ENCODE measurements around the gene DGLUCY. TPM values are rescaled to one million over a fixed set of nuclear protein-coding genes. Genes with fewer than 3 reads are reported as not detected.

The DGLUCY gene
- total and polyA plus RNA-seq, 2 donors (not counting 1 experiment from before 2014, with no cell fraction given), result 91.5 to 103 TPM

- no peak overlapping the region for H3K4me3 Mint-ChIP-seq
- no peak overlapping the region for H3K9ac ChIP-seq (ENCODE audit: low read length)
- peaks cover 57% of the 10 kb centered on the region for H3K79me2 ChIP-seq (ENCODE audit: control insufficient read depth, insufficient read depth, low read length)
- H3K36me3 ChIP-seq (replicated peaks in 1 of 2; ENCODE audit: control extremely low read depth in 1 of 2, control insufficient read depth in 1 of 2, extremely low read depth in 1 of 2, insufficient read depth in 2 of 2, low read length in 1 of 2), result peaks cover 2 to 36% of the 10 kb centered on the region in 2 experiments
- TF ChIP-seq EZH2 (IDR thresholded peaks at IDR 0.05; ENCODE audit: borderline replicate concordance, insufficient read depth, low read depth, low read length, poor library complexity, severe bottlenecking) (no peak), CTCF (IDR thresholded peaks at IDR 0.05) (no peak)
- no peak overlapping the region for H3K4me2 ChIP-seq (replicated peaks; ENCODE audit: low read depth, low read length, poor library complexity, severe bottlenecking)
- no peaks in the 10 kb centered on the region for H3K9me3 ChIP-seq (ENCODE audit: control extremely low read depth in 1 of 3, control insufficient read depth in 2 of 3, insufficient read depth in 1 of 3, low read length in 2 of 3)
- 55% methylated on average over 4 of the region's 6 CpGs for WGBS (ENCODE audit: insufficient coverage)
- no peaks in the 10 kb centered on the region for H3K9me3 Mint-ChIP-seq (ENCODE audit: insufficient read depth)
- H3K27me3 ChIP-seq (replicated peaks in 1 of 4; ENCODE audit: control extremely low read depth in 1 of 4, control insufficient read depth in 3 of 4, insufficient read depth in 4 of 4, low read length in 3 of 4), result no peaks in the 10 kb centered on the region
- peaks cover 2% of the 10 kb centered on the region for H3K4me1 Mint-ChIP-seq
- no peak overlapping the region for H3K4me3 ChIP-seq (ENCODE audit: control extremely low read depth in 1 of 5, extremely low read depth in 1 of 5, insufficient read depth in 1 of 5, low read depth in 2 of 5, low read length in 4 of 5)
- ATAC-seq (ENCODE audit: low read depth), result no peak
- H3K27ac Mint-ChIP-seq, result peak overlapping the region; percentile 6
- intact Hi-C loops (cut with micrococcal nuclease), result no loop called here
- H4K20me1 ChIP-seq (ENCODE audit: control insufficient read depth, insufficient read depth, low read length, poor library complexity, severe bottlenecking), result peaks cover 6% of the 10 kb centered on the region
- no peak for DNase-seq
- no peaks in the 10 kb centered on the region for H3K27me3 Mint-ChIP-seq
- no peak overlapping the region for H3K27ac ChIP-seq (ENCODE audit: low read length in 2 of 2)
- H2AFZ ChIP-seq (ENCODE audit: insufficient read depth, low read depth, low read length, poor library complexity, severe bottlenecking), result no peak overlapping the region
- H3K4me1 ChIP-seq (ENCODE audit: control insufficient read depth in 2 of 2, insufficient read depth in 2 of 2, low read length in 2 of 2), result no peaks in the 10 kb centered on the region
- ChIA-PET CTCF (interaction anchor here (0.6 kb wide), 1 partner anchor 247 kb away, joined by 3 read pairs; no protein-coding TSS in a partner anchor), POLR2A (no interaction called here)
These were observed 35.6 kb downstream of the DGLUCY start for GRCh38 chr14:91149462-91149861.

- no peak overlapping the region for H3K9ac ChIP-seq (ENCODE audit: low read length)
- H3K9me3 ChIP-seq (ENCODE audit: control extremely low read depth in 1 of 3, control insufficient read depth in 2 of 3, insufficient read depth in 1 of 3, low read length in 2 of 3), result no peaks in the 10 kb centered on the region
- Mint-ChIP-seq H3K4me1 (peaks cover 5% of the 10 kb centered on the region), H3K27ac (no peak overlapping the region), H3K27me3 (no peaks in the 10 kb centered on the region), H3K4me3 (no peak overlapping the region), H3K9me3 (ENCODE audit: insufficient read depth) (no peaks in the 10 kb centered on the region)
- H3K4me3 ChIP-seq (ENCODE audit: control extremely low read depth in 1 of 5, extremely low read depth in 1 of 5, insufficient read depth in 1 of 5, low read depth in 2 of 5, low read length in 4 of 5), result no peak overlapping the region
- ChIA-PET CTCF (interaction anchor here (0.7 to 0.8 kb wide), 4 partner anchors 20 to 249 kb away, joined by 3 to 4 read pairs (median 3); no protein-coding TSS in a partner anchor), POLR2A (no interaction called here)
- no peak overlapping the region for H2AFZ ChIP-seq (ENCODE audit: insufficient read depth, low read depth, low read length, poor library complexity, severe bottlenecking)
- intact Hi-C loops (cut with micrococcal nuclease), result no loop called here
- H3K79me2 ChIP-seq (ENCODE audit: control insufficient read depth, insufficient read depth, low read length), result peaks cover 58% of the 10 kb centered on the region
- WGBS (ENCODE audit: insufficient coverage), result 58% methylated on average over 2 of the region's 2 CpGs
- H3K4me1 ChIP-seq (ENCODE audit: control insufficient read depth in 2 of 2, insufficient read depth in 2 of 2, low read length in 2 of 2), result peaks cover 0 to 3% of the 10 kb centered on the region in 2 donors
- ATAC-seq (ENCODE audit: low read depth), result no peak
- no peak for DNase-seq
- no peak overlapping the region for H3K27ac ChIP-seq (ENCODE audit: low read length in 2 of 2)
- peaks cover 6% of the 10 kb centered on the region for H4K20me1 ChIP-seq (ENCODE audit: control insufficient read depth, insufficient read depth, low read length, poor library complexity, severe bottlenecking)
- no peak overlapping the region for H3K4me2 ChIP-seq (replicated peaks; ENCODE audit: low read depth, low read length, poor library complexity, severe bottlenecking)
- peaks cover 5 to 18% of the 10 kb centered on the region in 2 experiments for H3K36me3 ChIP-seq (replicated peaks in 1 of 2; ENCODE audit: control extremely low read depth in 1 of 2, control insufficient read depth in 1 of 2, extremely low read depth in 1 of 2, insufficient read depth in 2 of 2, low read length in 1 of 2)
- TF ChIP-seq CTCF (IDR thresholded peaks at IDR 0.05) (no peak), EZH2 (IDR thresholded peaks at IDR 0.05; ENCODE audit: borderline replicate concordance, insufficient read depth, low read depth, low read length, poor library complexity, severe bottlenecking) (no peak)
- no peaks in the 10 kb centered on the region for H3K27me3 ChIP-seq (replicated peaks in 1 of 4; ENCODE audit: control extremely low read depth in 1 of 4, control insufficient read depth in 3 of 4, insufficient read depth in 4 of 4, low read length in 3 of 4)
These were observed 38.6 kb downstream of the DGLUCY start for GRCh38 chr14:91152499-91152898.
